Peyer's patch (tissue), 4 donors: Measurements from ENCODE around the gene CAPN8. TPM values are rescaled to one million over a fixed set of nuclear protein-coding genes. Genes with fewer than 3 reads are reported as not detected.

Experiments
- DNase-seq, 3 donors: peaks; one replicate each; pipeline ENCODE4 v3.0.0-alpha.2; 2017 to 2019
- H3K27ac ChIP-seq, 4 donors: fragments of 200-600 bp; sonication (generic); one replicate each; pipeline ENCODE4 v1.5.1; 2016 to 2019
- H3K27me3 ChIP-seq, 2 donors: fragments of 200-600 bp; sonication (generic); one replicate each; pipeline ENCODE4 v1.5.1; 2019
- H3K36me3 ChIP-seq, 3 donors: fragments of 200-600 bp; sonication (generic); one replicate each; pipeline ENCODE4 v1.5.1; 2016 to 2019
- H3K4me1 ChIP-seq, 4 donors: fragments of 200-600 bp; sonication (generic); one replicate each; pipeline ENCODE4 v1.5.1; 2016 to 2019
- H3K4me3 ChIP-seq, 4 donors: fragments of 200-600 bp; sonication (generic); 1 replicate in 3 of 4; 2 replicates in 1 of 4; pipeline ENCODE4 v1.5.1; 2016 to 2019; ENCODE audit warnings: mild to moderate bottlenecking in 1 of 4
- H3K9me3 ChIP-seq, 4 donors: fragments of 200-600 bp; sonication (generic); one replicate each; pipeline ENCODE4 v1.5.1; 2016 to 2019; ENCODE audit warnings: mild to moderate bottlenecking in 1 of 4
- CTCF ChIP-seq, 6 experiments: fragments of 450-650 bp in 4 of 6; fragments of 200-600 bp in 2 of 6; sonication (generic) in 1 of 6; IDR thresholded peaks; one replicate each; pipeline ENCODE4 v1.5.1; 2017 to 2019; ENCODE audit warnings: antibody characterized with exemption in 6 of 6, mild to moderate bottlenecking in 3 of 6, moderate library complexity in 1 of 6
- POLR2A ChIP-seq, 2 donors: fragments of 450-650 bp; IDR thresholded peaks; one replicate each; pipeline ENCODE4 v1.5.1; 2017; ENCODE audit warnings: antibody characterized with exemption in 2 of 2, mild to moderate bottlenecking in 2 of 2, moderate library complexity in 2 of 2
- total RNA-seq, 4 donors: library from RNA; depleted of rRNA; stranded (reverse); fragments of >200 nt; gene quantifications; one replicate each; pipeline ENCODE4 v1.1.0, GENCODE V29; 2016

CAPN8 gene
- total RNA-seq, 4 donors from 2014 or later: 9.9 to 74.0 (median 31.4) TPM

DNA sequence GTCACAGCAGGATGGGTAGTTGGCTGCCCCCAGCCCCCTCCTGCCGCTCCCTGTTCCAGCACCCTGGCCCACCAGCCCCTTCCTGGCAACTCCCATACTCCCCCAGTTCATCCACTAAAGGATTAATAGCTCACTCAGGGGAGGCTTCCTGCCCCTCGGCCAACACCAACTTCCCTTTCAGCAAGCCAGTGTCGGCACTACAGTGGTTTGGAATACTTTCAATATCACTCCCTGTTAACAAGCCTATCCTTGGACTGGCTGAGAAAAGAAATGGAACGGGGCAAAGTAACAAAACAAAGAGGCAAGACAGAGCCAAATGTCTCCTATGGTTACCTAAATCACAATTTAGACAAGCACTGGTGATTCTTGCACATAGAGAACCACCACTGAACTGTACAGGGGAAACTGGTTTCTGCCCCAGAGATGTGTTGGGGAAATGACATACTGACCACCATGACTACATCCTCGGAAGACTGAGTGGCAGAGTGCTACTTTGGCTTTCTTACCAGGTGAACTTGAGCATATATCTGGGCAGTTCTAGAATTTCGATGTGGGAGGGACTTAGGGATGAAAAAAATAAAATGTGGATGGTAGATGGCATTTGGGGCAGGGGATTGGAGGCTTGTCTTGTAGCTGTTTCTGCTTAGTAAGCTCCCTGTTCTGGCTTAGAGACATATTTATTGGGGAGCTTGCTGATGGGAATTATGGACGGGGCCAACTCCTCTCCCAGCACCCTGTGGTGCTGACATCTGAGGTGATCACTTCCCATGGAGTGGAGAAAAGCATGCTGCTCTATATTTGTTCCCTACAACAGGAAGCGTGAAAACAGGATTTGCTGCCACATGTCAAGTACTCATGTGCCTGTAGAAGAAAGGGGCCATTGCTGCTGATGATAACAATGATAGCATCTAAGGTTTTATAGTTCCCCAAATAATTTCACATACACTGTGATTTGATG lies 39.7 kb upstream of the CAPN8 start:
- no peak overlapping the region for H3K4me3 ChIP-seq
- H3K36me3 ChIP-seq: no peaks in the 10 kb centered on the region
- H3K4me1 ChIP-seq: peaks cover 0 to 47% (median 0%) of the 10 kb centered on the region in 4 donors
- H3K9me3 ChIP-seq: no peaks in the 10 kb centered on the region
- TF ChIP-seq CTCF (IDR thresholded peaks at IDR 0.05) (no peak), POLR2A (IDR thresholded peaks at IDR 0.05) (no peak)
- peak in 1 of 3 donors; percentile 42 for DNase-seq
- H3K27ac ChIP-seq: peak overlapping the region in 1 of 4 donors; percentile 96
- no peaks in the 10 kb centered on the region for H3K27me3 ChIP-seq

GRCh38 chr1:223703668-223704013 lies 38.1 kb upstream of the CAPN8 start:
- no peak for TF ChIP-seq POLR2A (IDR thresholded peaks at IDR 0.05)
- TF ChIP-seq CTCF (IDR thresholded peaks at IDR 0.05): no peak
- H3K4me1 ChIP-seq: peaks cover 0 to 51% (median 0%) of the 10 kb centered on the region in 4 donors

GRCh38 chr1:223702735-223703667 lies 37.5 kb upstream of the CAPN8 start:
- peak in 1 of 3 donors; percentile 24 for DNase-seq
- Histone ChIP-seq H3K4me3 (no peak overlapping the region), H3K27ac (no peak overlapping the region), H3K27me3 (no peaks in the 10 kb centered on the region), H3K9me3 (no peaks in the 10 kb centered on the region), H3K36me3 (no peaks in the 10 kb centered on the region), H3K4me1 (peaks cover 0 to 50% (median 0%) of the 10 kb centered on the region in 4 donors)
- TF ChIP-seq POLR2A (IDR thresholded peaks at IDR 0.05): no peak
- no peak for TF ChIP-seq CTCF (IDR thresholded peaks at IDR 0.05)

More at GRCh38 chr1:223703668-223704013, 38.1 kb upstream of the CAPN8 start:
- no peaks in the 10 kb centered on the region for H3K27me3 ChIP-seq
- H3K9me3 ChIP-seq: no peaks in the 10 kb centered on the region
- H3K36me3 ChIP-seq: no peaks in the 10 kb centered on the region
- H3K4me3 ChIP-seq: no peak overlapping the region
- no peak for DNase-seq
- H3K27ac ChIP-seq: no peak overlapping the region

- Histone ChIP-seq H3K4me1 (peaks cover 0 to 35% (median 0%) of the 10 kb centered on the region in 4 donors), H3K4me3 (no peak overlapping the region), H3K36me3 (no peaks in the 10 kb centered on the region), H3K27me3 (no peaks in the 10 kb centered on the region), H3K9me3 (no peaks in the 10 kb centered on the region), H3K27ac (peak overlapping the region in 3 of 4 donors; percentile 62 to 75 (median 73))
- peak in 2 of 3 donors; percentile 66 for DNase-seq
- TF ChIP-seq POLR2A (IDR thresholded peaks at IDR 0.05) (no peak), CTCF (IDR thresholded peaks at IDR 0.05) (no peak)
Measured at GRCh38 chr1:223700942-223701637, 35.6 kb upstream of the CAPN8 start.

GRCh38 chr1:223700388-223700918 lies 35.0 kb upstream of the CAPN8 start:
- H3K27ac ChIP-seq: peak overlapping the region in 3 of 4 donors; percentile 62 to 75 (median 73)

More at GRCh38 chr1:223700388-223700918, 35.0 kb upstream of the CAPN8 start:
- H3K4me3 ChIP-seq: no peak overlapping the region
- H3K4me1 ChIP-seq: peaks cover 0 to 28% (median 0%) of the 10 kb centered on the region in 4 donors
- no peaks in the 10 kb centered on the region for H3K36me3 ChIP-seq
- TF ChIP-seq CTCF (IDR thresholded peaks at IDR 0.05) (no peak), POLR2A (IDR thresholded peaks at IDR 0.05) (no peak)
- no peak for DNase-seq
- no peaks in the 10 kb centered on the region for H3K9me3 ChIP-seq
- no peaks in the 10 kb centered on the region for H3K27me3 ChIP-seq
